H9 (cell line): ENCODE results near the gene DBI. TPM values are rescaled to one million over a fixed set of nuclear protein-coding genes. Genes with fewer than 3 reads are reported as not detected.

Experiments used
- DNase-seq: peaks from one replicate; pipeline ENCODE4 v3.0.0-alpha.2; 2017
- H2AFZ ChIP-seq: one replicate; pipeline ENCODE4 v1.6.1; 2013; ENCODE audit warnings: mild to moderate bottlenecking, low read length, control low read depth, moderate library complexity
- H2AK5ac ChIP-seq: 2 replicates; pipeline ENCODE4 v1.6.1; 2013; ENCODE audit warnings: low read length, control low read depth, mixed read lengths; ENCODE audit not compliant: insufficient read length
- H2BK120ac ChIP-seq: one replicate; pipeline ENCODE4 v1.6.1; 2013; ENCODE audit warnings: low read depth, mild to moderate bottlenecking, low read length, control low read depth, inconsistent platforms; ENCODE audit not compliant: poor library complexity, severe bottlenecking
- H2BK12ac ChIP-seq: 2 replicates; pipeline ENCODE4 v1.6.1; 2013; ENCODE audit warnings: low read length, control low read depth, mixed read lengths, low read depth; ENCODE audit not compliant: insufficient read length
- H2BK15ac ChIP-seq: 2 replicates; pipeline ENCODE4 v1.6.1; 2013; ENCODE audit warnings: low read depth, low read length, control low read depth
- H2BK20ac ChIP-seq: one replicate; pipeline ENCODE4 v1.6.1; 2013; ENCODE audit warnings: low read depth, mild to moderate bottlenecking, low read length, control low read depth, inconsistent platforms; ENCODE audit not compliant: poor library complexity, severe bottlenecking
- H2BK5ac ChIP-seq: 2 replicates; pipeline ENCODE4 v1.6.1; 2013; ENCODE audit warnings: low read length, control low read depth, mixed read lengths; ENCODE audit not compliant: insufficient read length
- H3K14ac ChIP-seq: 2 replicates; pipeline ENCODE4 v1.6.1; 2013; ENCODE audit warnings: low read length, control low read depth; ENCODE audit not compliant: insufficient read depth
- H3K18ac ChIP-seq: 2 replicates; pipeline ENCODE4 v1.6.1; 2013; ENCODE audit warnings: low read depth, mild to moderate bottlenecking, mixed read lengths, low read length, control low read depth; ENCODE audit not compliant: insufficient read length
- H3K23ac ChIP-seq: 2 replicates; pipeline ENCODE4 v1.6.1; 2013; ENCODE audit warnings: low read length, control low read depth, mixed read lengths, low read depth; ENCODE audit not compliant: insufficient read length
- H3K23me2 ChIP-seq: 2 replicates; pipeline ENCODE4 v1.6.1; 2013; ENCODE audit warnings: low read depth, mild to moderate bottlenecking, mixed read lengths, low read length, control low read depth; ENCODE audit not compliant: insufficient read length, poor library complexity, severe bottlenecking
- H3K27ac ChIP-seq: 2 replicates; pipeline ENCODE4 v1.5.1; 2013; ENCODE audit warnings: low read length, control low read depth, mixed read lengths, low read depth; ENCODE audit not compliant: insufficient read length
- H3K27me3 ChIP-seq: 2 replicates; pipeline ENCODE4 v1.6.1; 2013; ENCODE audit warnings: low read length, control low read depth, inconsistent platforms; ENCODE audit not compliant: insufficient read depth
- H3K4ac ChIP-seq: 2 replicates; pipeline ENCODE4 v1.6.1; 2013; ENCODE audit warnings: low read depth, mild to moderate bottlenecking, control low read depth, inconsistent platforms, low read length, moderate library complexity
- H3K4me1 ChIP-seq: 2 replicates; pipeline ENCODE4 v1.6.1; 2013; ENCODE audit warnings: low read length, control low read depth, inconsistent platforms; ENCODE audit not compliant: insufficient read depth
- H3K4me2 ChIP-seq: 2 replicates; pipeline ENCODE4 v1.6.1; 2013; ENCODE audit warnings: low read length, control low read depth, mixed read lengths; ENCODE audit not compliant: insufficient read length, insufficient read depth
- H3K56ac ChIP-seq: 2 replicates; pipeline ENCODE4 v1.6.1; 2013; ENCODE audit warnings: low read depth, mild to moderate bottlenecking, mixed read lengths, low read length, control low read depth; ENCODE audit not compliant: insufficient read length
- H3K79me1 ChIP-seq: 2 replicates; pipeline ENCODE4 v1.6.1; 2013; ENCODE audit warnings: low read depth, mild to moderate bottlenecking, moderate library complexity, low read length, control low read depth, inconsistent platforms; ENCODE audit not compliant: insufficient read depth, poor library complexity, severe bottlenecking
- H3K79me2 ChIP-seq: 2 replicates; pipeline ENCODE4 v1.6.1; 2013; ENCODE audit warnings: low read length, control low read depth, inconsistent platforms; ENCODE audit not compliant: insufficient read depth
- H3K9ac ChIP-seq: 2 replicates; pipeline ENCODE4 v1.6.1; 2013; ENCODE audit warnings: low read length, control low read depth, mixed read lengths; ENCODE audit not compliant: insufficient read length; ENCODE audit errors: extremely low read depth
- H3K9me3 ChIP-seq: one replicate; pipeline ENCODE4 v1.6.1; 2013; ENCODE audit warnings: low read depth, low read length, inconsistent platforms; ENCODE audit not compliant: control insufficient read depth
- H3T11ph ChIP-seq: one replicate; pipeline ENCODE4 v1.6.1; 2013; ENCODE audit warnings: mild to moderate bottlenecking, low read length, control low read depth, inconsistent platforms
- H4K20me1 ChIP-seq: one replicate; pipeline ENCODE4 v1.6.1; 2013; ENCODE audit not compliant: control insufficient read depth, insufficient read length, insufficient read depth
- H4K5ac ChIP-seq: 2 replicates; pipeline ENCODE4 v1.6.1; 2013; ENCODE audit warnings: low read depth, mild to moderate bottlenecking, mixed read lengths, low read length, control low read depth; ENCODE audit not compliant: insufficient read length
- H4K8ac ChIP-seq: replicated peaks from 2 replicates; pipeline ENCODE4 v1.6.1; 2013; ENCODE audit warnings: low read length, control low read depth, mixed read lengths, low read depth; ENCODE audit not compliant: insufficient read length
- H4K91ac ChIP-seq: 2 replicates; pipeline ENCODE4 v1.6.1; 2013; ENCODE audit warnings: low read depth, mild to moderate bottlenecking, moderate library complexity, mixed read lengths, low read length, control low read depth; ENCODE audit not compliant: insufficient read length
- H3K27ac Mint-ChIP-seq, 3 experiments: 2 replicates in 2 of 3; 3 replicates in 1 of 3; pipeline ENCODE4 v1.8.0; 2020 to 2021; ENCODE audit warnings: mixed read lengths in 3 of 3, mild to moderate bottlenecking in 1 of 3, moderate library complexity in 1 of 3
- H3K27me3 Mint-ChIP-seq: 2 replicates; pipeline ENCODE4 v1.8.0; 2021; ENCODE audit warnings: low read depth, mild to moderate bottlenecking, moderate library complexity, mixed read lengths
- H3K36me3 Mint-ChIP-seq, 3 experiments: 2 replicates in 2 of 3; 3 replicates in 1 of 3; pipeline ENCODE4 v1.8.0; 2020 to 2021; ENCODE audit warnings: low read depth in 3 of 3, mixed read lengths in 3 of 3; ENCODE audit not compliant: insufficient read depth in 1 of 3
- H3K4me1 Mint-ChIP-seq, 2 experiments: 2 replicates each; pipeline ENCODE4 v1.8.0; 2020; ENCODE audit warnings: mixed read lengths in 2 of 2
- H3K4me3 Mint-ChIP-seq, 2 experiments: 2 replicates in 1 of 2; 3 replicates in 1 of 2; pipeline ENCODE4 v1.8.0; 2020 to 2021; ENCODE audit warnings: mild to moderate bottlenecking in 2 of 2, mixed read lengths in 2 of 2, moderate library complexity in 1 of 2
- H3K9me3 Mint-ChIP-seq, 2 experiments: 2 replicates in 1 of 2; 3 replicates in 1 of 2; pipeline ENCODE4 v1.8.0; 2020; ENCODE audit warnings: mild to moderate bottlenecking in 2 of 2, mixed read lengths in 2 of 2, moderate library complexity in 1 of 2
- WGBS: extraction: QIAGEN DNeasy Blood & Tissue Kit; methylation state at CpG from one replicate; pipeline ENCODE4 v1.1.7; 2013; ENCODE audit warnings: missing lambda C conversion rate, low lambda C conversion rate, mixed read lengths; ENCODE audit not compliant: insufficient read length; ENCODE audit errors: extremely low coverage; 5-methylcytosine and 5-hydroxymethylcytosine counted together
- total RNA-seq: library from RNA; stranded (reverse); gene quantifications from 2 replicates; pipeline ENCODE4 v1.2.1, GENCODE V29; 2021
- TF ChIP-seq, protein P1 (sequence below): fragments of 200-600 bp; sonication (generic); conservative IDR thresholded peaks from 3 replicates; pipeline ENCODE4 v1.8.0; 2021; ENCODE audit warnings: antibody characterized with exemption, mild to moderate bottlenecking

DBI gene
- total RNA-seq, 1 experiment from 2014 or later = 127 TPM

DNA sequence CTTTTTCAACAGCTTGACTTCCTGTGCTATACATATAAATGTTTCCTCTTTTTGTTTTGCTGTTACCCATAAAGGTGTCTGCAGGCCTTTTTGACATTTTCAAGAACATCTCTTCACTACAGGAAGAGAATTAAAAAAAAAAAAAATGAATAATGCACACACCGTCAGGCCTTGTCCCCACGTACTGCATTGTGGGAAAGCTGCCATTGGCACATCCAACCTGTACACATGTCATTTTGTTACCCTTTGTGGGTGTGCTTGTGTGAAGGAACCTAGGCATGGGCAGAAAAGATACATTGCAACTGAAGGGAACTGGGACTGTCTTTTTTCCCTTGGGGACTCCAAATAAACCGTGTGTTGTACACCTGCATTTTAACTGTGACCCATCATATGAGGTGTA, 48.1 kb downstream of the DBI start:
- Histone ChIP-seq H3K18ac (no peak overlapping the region), H2BK5ac (no peak overlapping the region), H2AK5ac (no peak overlapping the region), H3K9me3 (no peaks in the 10 kb centered on the region), H3K23me2 (no peaks in the 10 kb centered on the region), H3K4me1 (0 out of 2 replicates have a peak, but pooled peaks cover 2% of the 10 kb centered on the region), H3K4me2 (no peak overlapping the region), H3K23ac (no peak overlapping the region), H3K4ac (no peak overlapping the region), H3K9ac (no peak overlapping the region), H3K14ac (no peak overlapping the region), H3K27ac (no peak overlapping the region), H4K20me1 (no peaks in the 10 kb centered on the region), H2BK20ac (no peak overlapping the region), H2BK120ac (no peak overlapping the region), H4K91ac (no peak overlapping the region), H3K79me2 (no peaks in the 10 kb centered on the region), H4K5ac (no peak overlapping the region), H2BK15ac (no peak overlapping the region), H3T11ph (no peak overlapping the region), H3K56ac (no peak overlapping the region), H3K27me3 (no peaks in the 10 kb centered on the region), H2BK12ac (no peak overlapping the region), H2AFZ (no peak overlapping the region), H4K8ac (no peak overlapping the region), H3K79me1 (no peaks in the 10 kb centered on the region)
- peaks cover 2 to 3% of the 10 kb centered on the region in 2 experiments for H3K4me1 Mint-ChIP-seq
- no peak overlapping the region for H3K4me3 Mint-ChIP-seq
- H3K9me3 Mint-ChIP-seq = peaks cover 2 to 21% of the 10 kb centered on the region in 2 experiments; a peak in 3 of 5 replicates
- WGBS = no CpG with 5 or more reads among the region's 3 CpGs
- peaks cover 0 to 8% (median 3%) of the 10 kb centered on the region in 3 experiments; a peak in 3 of 7 replicates for H3K36me3 Mint-ChIP-seq
- DNase-seq = no peak
- H3K27me3 Mint-ChIP-seq = peaks cover 2% of the 10 kb centered on the region
- no peak overlapping the region for H3K27ac Mint-ChIP-seq
- TF ChIP-seq, protein P1, sequence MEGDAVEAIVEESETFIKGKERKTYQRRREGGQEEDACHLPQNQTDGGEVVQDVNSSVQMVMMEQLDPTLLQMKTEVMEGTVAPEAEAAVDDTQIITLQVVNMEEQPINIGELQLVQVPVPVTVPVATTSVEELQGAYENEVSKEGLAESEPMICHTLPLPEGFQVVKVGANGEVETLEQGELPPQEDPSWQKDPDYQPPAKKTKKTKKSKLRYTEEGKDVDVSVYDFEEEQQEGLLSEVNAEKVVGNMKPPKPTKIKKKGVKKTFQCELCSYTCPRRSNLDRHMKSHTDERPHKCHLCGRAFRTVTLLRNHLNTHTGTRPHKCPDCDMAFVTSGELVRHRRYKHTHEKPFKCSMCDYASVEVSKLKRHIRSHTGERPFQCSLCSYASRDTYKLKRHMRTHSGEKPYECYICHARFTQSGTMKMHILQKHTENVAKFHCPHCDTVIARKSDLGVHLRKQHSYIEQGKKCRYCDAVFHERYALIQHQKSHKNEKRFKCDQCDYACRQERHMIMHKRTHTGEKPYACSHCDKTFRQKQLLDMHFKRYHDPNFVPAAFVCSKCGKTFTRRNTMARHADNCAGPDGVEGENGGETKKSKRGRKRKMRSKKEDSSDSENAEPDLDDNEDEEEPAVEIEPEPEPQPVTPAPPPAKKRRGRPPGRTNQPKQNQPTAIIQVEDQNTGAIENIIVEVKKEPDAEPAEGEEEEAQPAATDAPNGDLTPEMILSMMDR = no peak
